Pancreas (tissue), 10 donors: ENCODE results near the gene RAD18. TPM values are rescaled to one million over a fixed set of nuclear protein-coding genes. Genes with fewer than 3 reads are reported as not detected.

Experiments used
- ATAC-seq, 4 donors: fragments of 200-7000 bp; cut with Tn5 transposase; one replicate each; pipeline versions ENCODE4 v1.8.0 to v1.9.1; 2020; ENCODE audit warnings: mild to moderate bottlenecking in 4 of 4, moderate library complexity in 4 of 4
- DNase-seq, 6 donors: peaks; one replicate each; pipeline ENCODE4 v3.0.0-alpha.2; 2020
- FAIRE-seq: peaks from 2 replicates; lab custom pipeline; 2012; peaks lifted over from hg19 to GRCh38; lab: Jason Lieb, UNC
- H3K27ac ChIP-seq, 4 donors: fragments of 200-600 bp; sonication (generic); 1 replicate in 3 of 4; 2 replicates in 1 of 4; pipeline versions ENCODE4 v1.5.0 to v1.8.0; 2020
- H3K27me3 ChIP-seq, 4 donors: fragments of 200-600 bp; one replicate each; pipeline ENCODE4 v1.8.0; 2021
- H3K36me3 ChIP-seq, 3 donors: fragments of 200-600 bp; sonication (generic) in 1 of 3; one replicate each; pipeline versions ENCODE4 v1.5.0 to v1.8.0; 2020 to 2021
- H3K4me1 ChIP-seq, 3 donors: fragments of 200-600 bp; one replicate each; pipeline ENCODE4 v1.8.0; 2021
- H3K4me3 ChIP-seq, 4 donors: fragments of 200-600 bp; sonication (generic) in 2 of 4; one replicate each; pipeline versions ENCODE4 v1.5.0 to v1.8.0; 2020 to 2021
- H3K9me3 ChIP-seq, 4 donors: fragments of 200-600 bp; one replicate each; pipeline ENCODE4 v1.8.0; 2021
- CTCF ChIP-seq, 4 donors: fragments of 200-600 bp; sonication (generic) in 3 of 4; IDR thresholded peaks; one replicate each; pipeline versions ENCODE4 v1.5.0 to v1.8.0; 2021; ENCODE audit warnings: antibody characterized with exemption in 4 of 4
- WGBS, 2 donors: extraction: QIAGEN DNeasy Blood & Tissue Kit; methylation state at CpG; one replicate each; pipeline ENCODE4 v1.1.7; 2013; 5-methylcytosine and 5-hydroxymethylcytosine counted together
- intact Hi-C, 3 donors: fragments of 100-400 bp; cut with DNase I; formaldehyde crosslinking; loops; one replicate each; pipeline versions ENCODE4 v1.11.1 to v1.14.2; 2022
- polyA plus RNA-seq, 2 donors: library from polyadenylated mRNA; stranded (reverse); fragments of 200-250 nt; gene quantifications; one replicate each; pipeline ENCODE4 v1.2.3, GENCODE V29; 2013
- total RNA-seq, 6 donors: library from RNA; stranded (reverse); fragmentation: NEBNext Ultra II Directional in 4 of 6; extraction: Animal tissue kit (Norgen Biotek cat#: 25700) in 4 of 6; gene quantifications; one replicate each; pipeline versions ENCODE4 v1.2.1 to v1.2.4, GENCODE V29; 2021 to 2023
- donor health status: healthy with polysubstance abuse.
- donor health status: DM: no; HTN: no; CAD: no; lungs with moderate emphysema.
- donor health status: DM: no; HTN: no; CAD: no.
- donor health status: control.
- donor health status: control.
- donor health status: Bipolar disorder and iron deficiency.
- donor health status: DM: yes; HTN: yes; CAD: no.
- donor health status: DM: no; HTN: no; CAD: no.
- donor health status: DM: no; HTN: no; CAD: no.
- donor health status: DM: yes; HTN: yes; CAD: no.

RAD18 gene
- total and polyA plus RNA-seq, 8 donors: 1.2 to 4.3 (median 2.2) TPM

- Histone ChIP-seq H3K4me1 (no peaks in the 10 kb centered on the region), H3K4me3 (no peak overlapping the region), H3K36me3 (no peaks in the 10 kb centered on the region), H3K27ac (no peak overlapping the region), H3K27me3 (no peaks in the 10 kb centered on the region), H3K9me3 (no peaks in the 10 kb centered on the region)
- DNase-seq: no peak
- WGBS, 2 donors: 60 to 75% methylated on average over 6 of the region's 6 CpGs
- no peak for ATAC-seq
- no peak for FAIRE-seq
- intact Hi-C loops: no loop called here
- no peak for TF ChIP-seq CTCF (IDR thresholded peaks at IDR 0.05)
These were observed 128.3 kb downstream of the RAD18 start for GRCh38 chr3:8834974-8835373.

GRCh38 chr3:8827641-8828040, 135.6 kb downstream of the RAD18 start:
- no peak for FAIRE-seq
- Histone ChIP-seq H3K27ac (no peak overlapping the region), H3K27me3 (no peaks in the 10 kb centered on the region), H3K36me3 (no peaks in the 10 kb centered on the region), H3K9me3 (no peaks in the 10 kb centered on the region), H3K4me1 (no peaks in the 10 kb centered on the region), H3K4me3 (no peak overlapping the region)
- intact Hi-C loops: no loop called here
- TF ChIP-seq CTCF (IDR thresholded peaks at IDR 0.05): no peak
- WGBS, 2 donors: 92 to 100% methylated on average over 1 of the region's 1 CpG
- no peak for ATAC-seq
- no peak for DNase-seq

Other genes starting within 250 kb of the RAD18 start
- not detected for gene CAV3, start 229.7 kb downstream of the RAD18 start, total RNA-seq
- not detected for gene CAV3, start 229.7 kb downstream of the RAD18 start, polyA plus RNA-seq
- 1 to 10 TPM in 1 of 6 donors, under 1 TPM in 5; 0.05 to 2.4 (median 0.24) TPM for gene OXTR, start 193.9 kb downstream of the RAD18 start, total RNA-seq
- under 1 TPM; 0.19 to 0.31 TPM for gene OXTR, start 193.9 kb downstream of the RAD18 start, polyA plus RNA-seq